H1 (cell line): Measurements from ENCODE around the gene GID8. TPM values are rescaled to one million over a fixed set of nuclear protein-coding genes. Genes with fewer than 3 reads are reported as not detected.

Experiments
- CTCF ChIA-PET: fragments of 300-600 bp; sonication (Branson Sonifier 250); formaldehyde crosslinking; loops from one replicate; lab custom pipeline; 2021; ENCODE audit not compliant: partially characterized antibody; lab: Charles Lee
- POLR2A ChIA-PET: fragments of 300-600 bp; sonication (Branson Sonifier 250); formaldehyde crosslinking; loops from one replicate; lab custom pipeline; 2021; ENCODE audit warnings: inconsistent platforms; ENCODE audit not compliant: partially characterized antibody; lab: Charles Lee
- DNase-seq, 2 experiments: peaks; one replicate each; pipeline versions ENCODE4 v3.0.0 to v3.0.0-alpha.2; 2010 to 2022; ENCODE audit warnings: low spot score in 2 of 2, low read depth in 1 of 2, mixed read lengths in 1 of 2
- FAIRE-seq: peaks from 2 replicates; lab custom pipeline; 2011; peaks lifted over from hg19 to GRCh38; lab: Jason Lieb, UNC
- H2AFZ ChIP-seq: 2 replicates; pipeline ENCODE4 v1.8.1; 2012; ENCODE audit warnings: low read length, inconsistent platforms
- H2AK5ac ChIP-seq: 2 replicates; pipeline ENCODE4 v1.6.1; 2013; ENCODE audit warnings: low read depth, low read length
- H2BK120ac ChIP-seq: replicated peaks from 2 replicates; pipeline ENCODE3; 2013; ENCODE audit warnings: low read depth, low read length, inconsistent platforms
- H2BK12ac ChIP-seq: 2 replicates; pipeline ENCODE4 v1.6.1; 2013; ENCODE audit warnings: low read depth, low read length
- H2BK15ac ChIP-seq: 2 replicates; pipeline ENCODE4 v1.6.1; 2013; ENCODE audit warnings: low read length
- H2BK20ac ChIP-seq: 2 replicates; pipeline ENCODE4 v1.6.1; 2013; ENCODE audit warnings: low read length
- H2BK5ac ChIP-seq: 2 replicates; pipeline ENCODE4 v1.6.1; 2013; ENCODE audit warnings: low read depth, low read length
- H3K14ac ChIP-seq: 2 replicates; pipeline ENCODE4 v1.6.1; 2013; ENCODE audit warnings: inconsistent platforms; ENCODE audit not compliant: insufficient read length
- H3K18ac ChIP-seq: 2 replicates; pipeline ENCODE4 v1.6.1; 2013; ENCODE audit warnings: low read length; ENCODE audit errors: extremely low read depth
- H3K23ac ChIP-seq: 2 replicates; pipeline ENCODE4 v1.6.1; 2013; ENCODE audit warnings: inconsistent platforms; ENCODE audit not compliant: insufficient read length
- H3K23me2 ChIP-seq: 2 replicates; pipeline ENCODE4 v1.6.1; 2013; ENCODE audit warnings: low read depth, low read length
- H3K27ac ChIP-seq: 2 replicates; pipeline ENCODE4 v1.6.1; 2011; ENCODE audit warnings: low read depth, low read length, inconsistent platforms
- H3K27me3 ChIP-seq, 4 experiments: replicated peaks in 1 of 4; 1 replicate in 1 of 4; 2 replicates in 3 of 4; pipeline versions ENCODE4 v1.6.1 to v1.8.1; 2011 to 2013; ENCODE audit warnings: low read length in 3 of 4, mild to moderate bottlenecking in 3 of 4, inconsistent platforms in 2 of 4, mixed read lengths in 2 of 4, moderate library complexity in 1 of 4; ENCODE audit not compliant: control insufficient read depth in 3 of 4, insufficient read depth in 3 of 4; ENCODE audit errors: extremely low read depth in 1 of 4
- H3K36me3 ChIP-seq, 4 experiments: 2 replicates each; pipeline versions ENCODE4 v1.6.1 to v1.8.1; 2011 to 2013; ENCODE audit warnings: mild to moderate bottlenecking in 4 of 4, low read length in 3 of 4, moderate library complexity in 2 of 4, control low read depth in 1 of 4, inconsistent platforms in 1 of 4; ENCODE audit not compliant: insufficient read depth in 4 of 4, control insufficient read depth in 2 of 4
- H3K4ac ChIP-seq: replicated peaks from 2 replicates; pipeline ENCODE3; 2013; ENCODE audit warnings: low read length, low read depth, mixed read lengths, inconsistent platforms; ENCODE audit not compliant: insufficient read length
- H3K4me1 ChIP-seq, 4 experiments: replicated peaks in 1 of 4; 1 replicate in 1 of 4; 2 replicates in 3 of 4; pipeline versions ENCODE4 v1.6.1 to v1.8.1; 2011 to 2013; ENCODE audit warnings: low read length in 3 of 4, inconsistent platforms in 2 of 4, mixed read lengths in 1 of 4; ENCODE audit not compliant: insufficient read depth in 4 of 4, control insufficient read depth in 3 of 4
- H3K4me2 ChIP-seq, 2 experiments: 2 replicates each; pipeline versions ENCODE4 v1.6.1 to v1.8.1; 2011 to 2013; ENCODE audit warnings: low read depth in 2 of 2, low read length in 2 of 2, control low read depth in 1 of 2, inconsistent platforms in 1 of 2, mild to moderate bottlenecking in 1 of 2; ENCODE audit not compliant: insufficient read depth in 1 of 2
- H3K4me3 ChIP-seq, 4 experiments: fragments of 200-600, 300-600 bp in 1 of 4; sonication (generic), shearing (Covaris generic), sonication (Bioruptor Twin) in 1 of 4; 2 replicates each; pipeline versions ENCODE4 v1.5.1 to v1.8.1; 2011 to 2016; ENCODE audit warnings: low read length in 4 of 4, low read depth in 3 of 4, control low read depth in 2 of 4, inconsistent platforms in 2 of 4, mild to moderate bottlenecking in 2 of 4, mixed read lengths in 1 of 4, moderate library complexity in 1 of 4; ENCODE audit not compliant: insufficient read depth in 2 of 4; ENCODE audit errors: extremely low read depth in 1 of 4
- H3K56ac ChIP-seq: replicated peaks from 2 replicates; pipeline ENCODE3; 2013; ENCODE audit warnings: low read depth, mild to moderate bottlenecking, mixed read lengths, low read length, inconsistent platforms; ENCODE audit not compliant: insufficient read length
- H3K79me1 ChIP-seq: 2 replicates; pipeline ENCODE4 v1.6.1; 2013; ENCODE audit warnings: low read depth, low read length, control low read depth
- H3K79me2 ChIP-seq, 2 experiments: 2 replicates each; pipeline versions ENCODE4 v1.6.1 to v1.8.1; 2012 to 2013; ENCODE audit warnings: low read length in 2 of 2, mild to moderate bottlenecking in 2 of 2, inconsistent platforms in 1 of 2; ENCODE audit not compliant: insufficient read depth in 2 of 2, control insufficient read depth in 1 of 2
- H3K9ac ChIP-seq, 4 experiments: replicated peaks in 1 of 4; 1 replicate in 1 of 4; 2 replicates in 3 of 4; pipeline versions ENCODE4 v1.6.1 to v1.8.1; 2011 to 2013; ENCODE audit warnings: low read depth in 3 of 4, low read length in 3 of 4, control low read depth in 2 of 4, mild to moderate bottlenecking in 2 of 4, moderate library complexity in 2 of 4, inconsistent platforms in 1 of 4; ENCODE audit errors: extremely low read depth in 1 of 4
- H3K9me3 ChIP-seq, 2 experiments: 2 replicates each; pipeline versions ENCODE4 v1.6.1 to v1.8.1; 2012 to 2013; ENCODE audit warnings: mild to moderate bottlenecking in 2 of 2, moderate library complexity in 2 of 2, control low read depth in 1 of 2, inconsistent platforms in 1 of 2, low read depth in 1 of 2, low read length in 1 of 2, mixed read lengths in 1 of 2; ENCODE audit not compliant: insufficient read depth in 2 of 2
- H4K20me1 ChIP-seq, 2 experiments: replicated peaks in 1 of 2; 2 replicates each; pipeline versions ENCODE3 to v1.8.1; 2011 to 2013; ENCODE audit warnings: inconsistent platforms in 2 of 2, low read length in 2 of 2, mild to moderate bottlenecking in 1 of 2; ENCODE audit not compliant: insufficient read depth in 2 of 2, control insufficient read depth in 1 of 2
- H4K5ac ChIP-seq: 2 replicates; pipeline ENCODE4 v1.6.1; 2013; ENCODE audit warnings: low read length, low read depth, mixed read lengths, inconsistent platforms; ENCODE audit not compliant: insufficient read length
- H4K8ac ChIP-seq: 2 replicates; pipeline ENCODE4 v1.8.0; 2013; ENCODE audit warnings: mild to moderate bottlenecking, moderate library complexity, low read length, inconsistent platforms; ENCODE audit not compliant: insufficient read depth; ENCODE audit errors: extremely low read depth
- H4K91ac ChIP-seq: replicated peaks from 2 replicates; pipeline ENCODE3; 2013; ENCODE audit warnings: low read length, mixed read lengths, inconsistent platforms; ENCODE audit not compliant: insufficient read length
- BRCA1 ChIP-seq: IDR thresholded peaks from 2 replicates; pipeline ENCODE4 v1.6.1; 2012; ENCODE audit warnings: low read depth, low read length, improper control_type of control experiment
- CBX5 ChIP-seq: fragments of 300-800, 300-1000 bp; sonication (generic); IDR thresholded peaks from 2 replicates; pipeline ENCODE4 v1.7.1; 2016; ENCODE audit warnings: antibody characterized with exemption, low read length, low read depth
- CREB1 ChIP-seq: IDR thresholded peaks from 2 replicates; pipeline ENCODE4 v1.6.1; 2012; ENCODE audit warnings: inconsistent platforms
- EP300 ChIP-seq, 2 experiments: IDR thresholded peaks; 1 replicate in 1 of 2; 2 replicates in 1 of 2; pipeline ENCODE4 v1.6.1; 2011 to 2012; ENCODE audit warnings: low read depth in 2 of 2, low read length in 2 of 2, mild to moderate bottlenecking in 2 of 2, borderline replicate concordance in 1 of 2, inconsistent platforms in 1 of 2, moderate library complexity in 1 of 2
- FOSL1 ChIP-seq: IDR thresholded peaks from 2 replicates; pipeline ENCODE4 v1.6.1; 2011; ENCODE audit warnings: mild to moderate bottlenecking, low read depth, low read length, moderate library complexity; ENCODE audit not compliant: insufficient read depth
- HDAC6 ChIP-seq: IDR thresholded peaks from one replicate; pipeline ENCODE4 v1.7.1; 2012; ENCODE audit warnings: low read depth, mild to moderate bottlenecking, inconsistent platforms, low read length, moderate library complexity
- KDM4A ChIP-seq: IDR thresholded peaks from one replicate; pipeline ENCODE4 v1.7.1; 2012; ENCODE audit warnings: low read depth, mild to moderate bottlenecking, moderate library complexity, low read length, inconsistent platforms; ENCODE audit not compliant: severe bottlenecking
- SIN3A ChIP-seq, 2 experiments: IDR thresholded peaks in 1 of 2; conservative IDR thresholded peaks in 1 of 2; 2 replicates each; pipeline ENCODE4 v1.6.1; 2011 to 2012; ENCODE audit warnings: low read length in 2 of 2, improper control_type of control experiment in 1 of 2, low read depth in 1 of 2, mild to moderate bottlenecking in 1 of 2
- SIRT6 ChIP-seq: IDR thresholded peaks from one replicate; pipeline ENCODE4 v1.7.1; 2012; ENCODE audit warnings: low read length, inconsistent platforms
- TAF1 ChIP-seq: IDR thresholded peaks from 2 replicates; pipeline ENCODE4 v1.6.1; 2011; ENCODE audit warnings: mild to moderate bottlenecking, low read depth, low read length
- TAF7 ChIP-seq: optimal IDR thresholded peaks from 2 replicates; pipeline ENCODE3; 2011; ENCODE audit warnings: low read depth, mild to moderate bottlenecking, inconsistent platforms, low read length, moderate library complexity, borderline replicate concordance
- ZNF274 ChIP-seq: IDR thresholded peaks from 2 replicates; pipeline ENCODE4 v1.7.0; 2012; ENCODE audit warnings: low read length, borderline replicate concordance; ENCODE audit errors: extremely low read depth
- WGBS, 2 experiments: shearing (Covaris generic) in 1 of 2; methylation state at CpG; one replicate each; pipeline versions ENCODE4 v1.1.6 to v1.1.7; 2013 to 2015; ENCODE audit warnings: low lambda C conversion rate in 2 of 2, mixed read lengths in 2 of 2, inconsistent platforms in 1 of 2, low coverage in 1 of 2, missing lambda C conversion rate in 1 of 2; ENCODE audit not compliant: insufficient replicate concordance in 2 of 2, insufficient coverage in 1 of 2, insufficient read length in 1 of 2; ENCODE audit errors: extremely low coverage in 1 of 2, missing lambda C conversion rate in 1 of 2; 5-methylcytosine and 5-hydroxymethylcytosine counted together
- polyA plus RNA-seq, 7 experiments: library from polyadenylated mRNA; depleted of rRNA in 3 of 7; stranded (reverse) in 5 of 7; unstranded in 2 of 7; fragments of >200 nt in 5 of 7; fragments of 200-250 nt in 2 of 7; gene quantifications; 1 replicate in 5 of 7; 2 replicates in 1 of 7; 4 replicates in 1 of 7; pipeline versions ENCODE4 v1.2.1 to v1.2.3, GENCODE V29; 2011 to 2013; ENCODE audit warnings: missing spikeins in 2 of 7, mixed read lengths in 2 of 7
- total RNA-seq: library from RNA; stranded (reverse); fragmentation: NEBNext Ultra II Directional; extraction: Animal tissue kit (Norgen Biotek cat#: 25700); gene quantifications from 2 replicates; pipeline ENCODE4 v1.2.1, GENCODE V29; 2021

GID8 gene
- total and polyA plus RNA-seq, 2 of the 8 experiments (the other 6 are each of a cell fraction or from before 2014, with no cell fraction given), result 39.7 to 72.9 TPM

- Histone ChIP-seq H3K14ac (no peak overlapping the region), H2BK5ac (0 out of 2 replicates have a peak overlapping the region, but pooled peaks have one; percentile 21), H3K27me3 (no peaks in the 10 kb centered on the region), H3K23me2 (no peaks in the 10 kb centered on the region), H3K79me1 (no peaks in the 10 kb centered on the region; the same call in 1 of the 2 replicates), H2BK20ac (no peak overlapping the region), H2AK5ac (no peak overlapping the region), H3K4me1 (peaks cover 0 to 19% (median 7%) of the 10 kb centered on the region in 4 experiments; a peak in 5 of 7 replicates), H3K79me2 (no peaks in the 10 kb centered on the region), H3K9ac (no peak overlapping the region), H3K56ac (no peak overlapping the region), H2BK15ac (no peak overlapping the region), H2BK120ac (no peak overlapping the region), H3K23ac (no peak overlapping the region), H4K5ac (no peak overlapping the region)
- TF ChIP-seq CREB1, result no peak
- no peak for TF ChIP-seq SIRT6
- no peak for TF ChIP-seq FOSL1
- no peak for TF ChIP-seq CBX5
- no peak for TF ChIP-seq HDAC6
- no peak for TF ChIP-seq EP300 (IDR thresholded peaks at IDR 0.05; ENCODE audit: borderline replicate concordance in 1 of 2, low read depth in 2 of 2, low read length in 2 of 2)
- no peak for TF ChIP-seq KDM4A
- no peak for TF ChIP-seq ZNF274
- TF ChIP-seq SIN3A (conservative IDR thresholded peaks at IDR 0.05 in 1 of 2, IDR thresholded peaks at IDR 0.05 in 1 of 2; ENCODE audit: low read depth in 1 of 2, low read length in 2 of 2), result no peak
- TF ChIP-seq BRCA1, result no peak
- no peak for TF ChIP-seq TAF1
- TF ChIP-seq TAF7, result no peak
- TF ChIP-seq, all 59 proteins: peak for 0
- ChIA-PET POLR2A (interaction anchor here (1.3 kb wide), 1 partner anchor 49 kb away, joined by 3 read pairs; no protein-coding TSS in a partner anchor), CTCF (interaction anchor here (3.7 kb wide), 1 partner anchor 9 kb away, joined by 13 read pairs; no protein-coding TSS in a partner anchor)
- Histone ChIP-seq H3K9me3 (no peaks in the 10 kb centered on the region), H3K36me3 (no peaks in the 10 kb centered on the region), H3K27ac (no peak overlapping the region), H3K4me2 (no peak overlapping the region), H3K4ac (no peak overlapping the region), H4K8ac (no peak overlapping the region), H2AFZ (no peak overlapping the region), H2BK12ac (0 out of 2 replicates have a peak overlapping the region, but pooled peaks have one; percentile 55), H3K18ac (no peak overlapping the region), H3K4me3 (no peak overlapping the region), H4K91ac (peak overlapping the region; percentile 42), H4K20me1 (no peaks in the 10 kb centered on the region)
- DNase-seq (no peak), FAIRE-seq (no peak)
- WGBS, 2 experiments, result 83% methylated on average over 6 of the region's 6 CpGs; no CpG with 5 or more reads in 1 of the 2 experiments
Measured at GRCh38 chr20:62986257-62986800, 48.4 kb downstream of the GID8 start.
